ENCODE measurements around the gene ACRBP. TPM values are rescaled to one million over a fixed set of nuclear protein-coding genes. Genes with fewer than 3 reads are reported as not detected.

ACRBP gene
- total and polyA plus RNA-seq, 12 donors: 0.25 to 4.1 (median 0.43) TPM; not detected in 1

- no peak for TF ChIP-seq CTCF (IDR thresholded peaks at IDR 0.05)
- peak overlapping the region in 1 of 10 donors; percentile 73 for H3K27ac ChIP-seq
Measured at GRCh38 chr12:6638305-6638704, 8.9 kb downstream of the ACRBP start.

GRCh38 chr12:6635856-6636531 is 11.2 kb downstream of the ACRBP start, which contains the start of gene LPAR5:
LPAR5 (minus strand) TSS chr12:6635959; CDS start chr12:6621248, 14,711 bp downstream.
- Histone ChIP-seq H3K4me3 (peak within 1 kb of the TSS in 3 of 10 donors; percentile 3 to 7 (median 5)), H3K4me1 (peaks cover 0 to 54% (median 0%) of the 10 kb centered on the region in 9 donors), H3K9me3 (no peaks in the 10 kb centered on the region), H3K36me3 (no peaks in the 10 kb centered on the region), H3K27me3 (peaks cover 0 to under 1% (median 0%) of the 10 kb centered on the region in 7 donors), H3K27ac (peak within 1 kb of the TSS in 3 of 10 donors; percentile 22 to 72 (median 26))
- peak in 1 of 2 donors; percentile 31 for DNase-seq
- no peak for TF ChIP-seq CTCF (IDR thresholded peaks at IDR 0.05)
- intact Hi-C loops (cut with DNase I): no loop called here
- 62 to 63% methylated on average over 18 of the region's 18 CpGs for WGBS, 2 donors
- peak in 7 of 8 donors; percentile 20 to 56 (median 33) for ATAC-seq

More at GRCh38 chr12:6638305-6638704, 8.9 kb downstream of the ACRBP start:
- WGBS, 2 donors: 79 to 83% methylated on average over 9 of the region's 9 CpGs
- intact Hi-C loops (cut with DNase I): no loop called here
- no peak for DNase-seq
- Histone ChIP-seq H3K4me3 (no peak overlapping the region), H3K9me3 (peaks cover 0 to 1% (median 0%) of the 10 kb centered on the region in 11 donors), H3K27me3 (no peaks in the 10 kb centered on the region), H3K4me1 (peaks cover 0 to 41% (median 0%) of the 10 kb centered on the region in 9 donors), H3K36me3 (no peaks in the 10 kb centered on the region)
- peak in 2 of 8 donors; percentile 16 to 28 for ATAC-seq

- peaks cover 0 to 4% (median 0%) of the 10 kb centered on the region in 7 donors for H3K27me3 ChIP-seq
- H3K36me3 ChIP-seq: no peaks in the 10 kb centered on the region
- WGBS, 2 donors: 73 to 79% methylated on average over 5 of the region's 5 CpGs
- no peak for TF ChIP-seq CTCF (IDR thresholded peaks at IDR 0.05)
- H3K4me3 ChIP-seq: peak overlapping the region in 3 of 10 donors; percentile 3 to 7 (median 5)
- DNase-seq: no peak
- ATAC-seq: peak in 1 of 8 donors; percentile 13
- H3K9me3 ChIP-seq: no peaks in the 10 kb centered on the region
- H3K4me1 ChIP-seq: peaks cover 0 to 54% (median 3%) of the 10 kb centered on the region in 9 donors
- intact Hi-C loops (cut with DNase I): no loop called here
- H3K27ac ChIP-seq: peak overlapping the region in 3 of 10 donors; percentile 22 to 72 (median 26)
Measured at GRCh38 chr12:6635375-6635855, 11.8 kb downstream of the ACRBP start.

- Histone ChIP-seq H3K4me3 (peak overlapping the region in 1 of 10 donors; percentile 31), H3K9me3 (no peaks in the 10 kb centered on the region), H3K27ac (peak overlapping the region in 9 of 10 donors; percentile 3 to 85 (median 52)), H3K4me1 (peaks cover 0 to 39% (median 3%) of the 10 kb centered on the region in 9 donors), H3K27me3 (peaks cover 0 to 4% (median 0%) of the 10 kb centered on the region in 7 donors), H3K36me3 (no peaks in the 10 kb centered on the region)
- no peak for TF ChIP-seq CTCF (IDR thresholded peaks at IDR 0.05)
- DNase-seq (no peak), ATAC-seq (peak in 7 of 8 donors; percentile 26 to 70 (median 55))
- WGBS, 2 donors: 61 to 67% methylated on average over 21 of the region's 21 CpGs
- intact Hi-C loops (cut with DNase I): no loop called here
Measured at GRCh38 chr12:6632026-6632983, 14.9 kb downstream of the ACRBP start.

Measured in heart right ventricle (tissue), 16 donors.